Activated naive CD8-positive, alpha-beta T cell treated with anti-CD3 and anti-CD28 coated beads, Interleukin-2, amount 50 U/mL, for 24 hours (primary cell): ENCODE measurements around the gene TRAF3.

Experiments
- ATAC-seq: fragments of 150-1000 bp; cut with Tn5 transposase; one replicate; pipeline ENCODE4 v1.10.0; 2021
- DNase-seq: peaks from one replicate; pipeline ENCODE4 v3.0.0; 2021
- H3K27ac Mint-ChIP-seq: one replicate; pipeline ENCODE4 v1.8.0; 2021; ENCODE audit warnings: mild to moderate bottlenecking, mixed read lengths
- H3K27me3 Mint-ChIP-seq: one replicate; pipeline ENCODE4 v1.8.0; 2021; ENCODE audit warnings: mixed read lengths
- H3K36me3 Mint-ChIP-seq: one replicate; pipeline ENCODE4 v1.8.0; 2021; ENCODE audit warnings: low read depth, mixed read lengths
- H3K4me1 Mint-ChIP-seq: one replicate; pipeline ENCODE4 v1.8.0; 2021; ENCODE audit warnings: mixed read lengths
- H3K4me3 Mint-ChIP-seq: one replicate; pipeline ENCODE4 v1.8.0; 2021; ENCODE audit warnings: mild to moderate bottlenecking, moderate library complexity, mixed read lengths
- H3K9me3 Mint-ChIP-seq: one replicate; pipeline ENCODE4 v1.8.0; 2021; ENCODE audit warnings: mixed read lengths

The TRAF3 gene

GRCh38 chr14:102953100-102953499, 175.9 kb downstream of the TRAF3 start:
- Mint-ChIP-seq H3K4me1 (peaks cover 11% of the 10 kb centered on the region), H3K27me3 (no peaks in the 10 kb centered on the region), H3K36me3 (no peaks in the 10 kb centered on the region), H3K9me3 (no peaks in the 10 kb centered on the region), H3K4me3 (no peak overlapping the region), H3K27ac (no peak overlapping the region)
- ATAC-seq: no peak
- no peak for DNase-seq

- Mint-ChIP-seq H3K27me3 (no peaks in the 10 kb centered on the region), H3K36me3 (no peaks in the 10 kb centered on the region), H3K27ac (no peak overlapping the region), H3K4me3 (no peak overlapping the region), H3K4me1 (peaks cover 5% of the 10 kb centered on the region), H3K9me3 (no peaks in the 10 kb centered on the region)
- DNase-seq: no peak
- ATAC-seq: no peak
These were observed 177.0 kb downstream of the TRAF3 start for GRCh38 chr14:102954081-102954789.

GRCh38 chr14:102955636-102956408, 178.6 kb downstream of the TRAF3 start:
- no peak overlapping the region for H3K4me3 Mint-ChIP-seq
- no peaks in the 10 kb centered on the region for H3K4me1 Mint-ChIP-seq
- H3K27me3 Mint-ChIP-seq: no peaks in the 10 kb centered on the region
- no peak for DNase-seq
- peaks cover 3% of the 10 kb centered on the region for H3K36me3 Mint-ChIP-seq
- ATAC-seq: no peak
- no peaks in the 10 kb centered on the region for H3K9me3 Mint-ChIP-seq
- H3K27ac Mint-ChIP-seq: no peak overlapping the region

- no peak overlapping the region for H3K4me3 Mint-ChIP-seq
- H3K36me3 Mint-ChIP-seq: peaks cover 3% of the 10 kb centered on the region
- DNase-seq: no peak
- ATAC-seq: no peak
- H3K4me1 Mint-ChIP-seq: no peaks in the 10 kb centered on the region
- no peaks in the 10 kb centered on the region for H3K9me3 Mint-ChIP-seq
- no peaks in the 10 kb centered on the region for H3K27me3 Mint-ChIP-seq
- no peak overlapping the region for H3K27ac Mint-ChIP-seq
These were observed 180.0 kb downstream of the TRAF3 start for GRCh38 chr14:102957222-102957621.

GRCh38 chr14:102958461-102958860, 181.2 kb downstream of the TRAF3 start:
- ATAC-seq (no peak), DNase-seq (no peak)
- H3K27ac Mint-ChIP-seq: no peak overlapping the region
- no peaks in the 10 kb centered on the region for H3K4me1 Mint-ChIP-seq
- H3K36me3 Mint-ChIP-seq: peaks cover 3% of the 10 kb centered on the region
- H3K27me3 Mint-ChIP-seq: no peaks in the 10 kb centered on the region
- no peak overlapping the region for H3K4me3 Mint-ChIP-seq
- H3K9me3 Mint-ChIP-seq: no peaks in the 10 kb centered on the region
